NCI-H1694 treated with DMSO at 0.1 percent for 48 hours (cell line): ENCODE data around the gene PEPD.
A peak's percentile ranks its signal among the peaks of the same experiment; 100 is the strongest.

Experiments used
- DNase-seq: peaks from one replicate; lab custom pipeline; 2025; lab: John Stamatoyannopoulos, UW

Gene PEPD

DNA sequence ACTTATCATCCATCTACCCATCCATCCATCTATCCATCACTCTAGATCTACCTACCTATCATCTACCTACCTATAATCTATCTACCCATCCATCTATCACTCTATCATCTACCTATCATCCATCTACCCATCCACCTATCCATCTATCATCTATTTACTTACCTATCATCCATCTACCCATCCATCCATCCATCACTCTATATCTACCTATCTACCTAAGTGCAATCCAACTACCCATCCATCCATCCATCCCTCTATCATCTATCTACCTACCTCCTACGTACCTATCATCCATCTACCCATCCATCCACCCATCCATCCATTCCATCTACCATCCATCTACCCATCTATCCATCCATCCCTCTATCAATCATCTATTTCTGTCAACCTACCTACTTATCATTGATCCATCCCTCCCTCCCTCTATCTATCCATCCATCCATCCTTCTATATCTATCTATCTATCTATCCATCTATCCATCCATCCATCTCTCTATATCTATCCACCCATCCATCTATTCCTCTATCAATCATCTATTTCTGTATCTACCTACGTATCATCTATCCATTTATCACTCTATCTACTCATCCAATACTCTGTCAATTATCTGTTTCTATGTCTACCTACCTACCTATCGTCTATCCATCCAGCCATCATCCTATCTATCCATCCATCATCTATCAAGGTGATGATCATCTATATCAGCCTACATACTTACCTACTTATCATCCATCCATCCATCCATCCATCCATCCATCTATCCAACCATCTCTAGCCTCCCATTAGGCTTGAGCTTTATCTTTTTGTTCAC is 99.0 kb downstream of the PEPD start:
- DNase-seq: no peak

DNA sequence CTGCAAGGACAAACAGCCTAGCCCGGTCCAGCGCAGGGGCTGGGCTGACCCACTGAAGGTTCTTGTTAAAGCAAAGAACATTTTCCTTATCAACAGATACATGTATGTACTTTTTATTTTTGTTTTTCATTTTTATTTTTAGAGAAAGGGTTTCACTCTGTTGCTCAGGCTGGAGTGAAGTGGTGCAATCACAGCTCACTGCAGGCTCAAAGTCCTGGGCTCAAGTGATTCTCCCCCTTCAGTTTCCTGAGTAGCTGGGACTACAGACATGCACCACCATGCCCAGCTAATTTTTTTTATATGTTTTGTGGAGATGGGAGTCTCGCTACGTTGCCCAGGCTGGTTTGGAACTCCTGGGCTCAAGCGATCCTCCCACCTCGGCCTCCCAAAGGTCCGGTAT is 100.2 kb downstream of the PEPD start:
- no peak for DNase-seq

DNA sequence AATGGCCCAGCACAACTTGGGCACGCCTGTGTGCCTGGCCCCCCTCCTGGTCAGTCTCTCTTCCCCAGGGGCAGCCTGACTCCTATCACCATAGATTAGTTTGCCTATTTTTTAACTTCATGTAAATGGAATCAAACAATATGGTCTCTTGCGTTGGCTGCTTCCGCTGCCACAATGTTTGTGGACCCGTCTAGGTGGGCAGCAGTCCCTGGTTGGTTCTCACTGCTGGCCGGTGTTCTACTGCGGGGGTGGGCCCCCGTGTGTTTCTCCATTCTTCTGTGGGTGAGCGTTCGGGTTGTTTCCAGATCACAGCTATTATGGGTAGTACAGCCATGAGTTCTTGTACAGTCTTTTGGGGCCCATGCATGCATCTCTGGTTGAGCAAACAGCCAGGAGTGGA is 100.8 kb downstream of the PEPD start:
- no peak for DNase-seq

DNA sequence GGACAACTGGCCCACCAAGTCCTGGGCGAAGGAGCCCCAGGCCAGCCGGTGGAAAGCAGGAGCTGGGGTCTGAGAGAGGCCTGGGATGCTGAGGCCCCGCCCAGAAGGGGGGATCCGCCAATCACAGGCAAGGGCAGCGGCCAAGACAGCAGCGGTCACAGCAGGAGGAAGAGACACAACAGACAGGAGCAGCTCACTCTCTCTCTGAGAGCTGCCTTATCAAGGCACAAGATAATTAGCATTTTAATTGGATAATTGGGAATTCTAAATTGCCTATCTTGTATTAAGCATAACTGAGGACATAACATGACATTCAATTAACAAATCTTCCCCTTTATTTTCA is 101.8 kb downstream of the PEPD start:
- DNase-seq: no peak

- DNase-seq: no peak
Observed at GRCh38 chr19:33418871-33419787, 102.5 kb downstream of the PEPD start.

DNA sequence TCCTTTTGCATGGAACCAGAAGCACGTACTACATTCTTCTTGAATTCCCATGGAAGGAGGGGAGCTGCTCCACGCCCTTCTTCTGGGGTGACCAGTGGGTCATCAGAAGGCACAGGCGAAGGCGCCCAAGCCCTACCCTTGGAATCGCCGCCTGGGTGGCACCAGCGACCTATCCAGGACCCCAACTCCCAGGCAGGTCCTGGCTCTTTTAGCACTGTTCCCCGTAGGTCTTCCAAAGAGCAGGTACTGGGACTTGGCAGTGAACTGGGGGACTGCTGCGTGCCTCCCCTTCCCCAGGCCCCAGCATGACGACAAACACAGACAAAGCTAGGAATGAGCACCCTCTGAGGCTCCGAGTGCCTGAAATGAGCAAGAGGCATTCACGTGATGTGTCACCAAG is 103.1 kb downstream of the PEPD start:
- DNase-seq: no peak

- no peak for DNase-seq
Observed at GRCh38 chr19:33417751-33418150, 103.8 kb downstream of the PEPD start.

DNA sequence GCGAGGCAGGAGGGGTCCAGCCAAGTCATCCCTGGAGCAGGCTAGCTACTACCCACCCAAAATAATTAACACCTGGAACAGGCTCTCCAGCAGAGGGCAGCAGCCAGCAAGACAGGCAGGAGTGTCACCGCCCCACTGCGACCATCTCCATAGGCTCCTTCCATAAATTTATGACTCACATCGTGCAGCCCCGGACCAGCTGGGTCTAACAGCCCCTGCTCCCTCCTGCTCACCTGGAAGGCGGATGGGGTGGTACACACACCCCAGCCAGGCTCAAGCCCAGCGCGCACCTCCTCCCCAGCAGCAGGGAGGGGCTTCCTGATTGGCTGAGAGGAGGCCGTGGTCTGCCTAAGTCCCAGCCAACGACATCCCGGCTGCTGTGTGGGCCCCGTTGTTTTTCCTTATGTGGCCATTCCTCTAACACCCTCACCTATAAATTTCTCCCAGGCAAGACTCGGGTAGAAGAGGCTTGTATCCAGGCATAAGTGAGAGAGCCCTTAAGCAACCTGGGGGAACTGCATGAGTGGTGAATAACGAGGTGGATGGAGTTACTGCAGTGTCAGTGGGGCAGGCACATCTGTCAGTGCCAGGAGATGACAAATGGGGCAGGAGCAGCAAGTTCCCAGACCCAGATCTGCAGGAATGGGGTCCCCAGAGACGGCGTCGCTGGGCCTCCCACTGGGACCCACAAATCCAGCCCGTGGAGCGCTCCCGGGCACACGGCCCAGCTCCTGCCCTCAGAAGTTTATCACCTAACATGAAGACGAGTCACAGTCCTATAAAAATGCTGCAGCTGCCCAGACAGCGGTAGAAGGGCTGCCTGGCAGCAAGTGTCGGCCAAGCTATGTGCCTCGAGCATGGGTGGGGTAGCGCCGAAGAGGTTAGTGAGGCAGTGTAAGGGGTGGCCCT is 105.0 kb downstream of the PEPD start:
- peak; percentile 86 for DNase-seq

GRCh38 chr19:33414667-33415605 is 106.7 kb downstream of the PEPD start:
- DNase-seq: no peak

- no peak for DNase-seq
Observed at GRCh38 chr19:33413868-33414666, 107.5 kb downstream of the PEPD start.

GRCh38 chr19:33413426-33413725 is 108.2 kb downstream of the PEPD start:
- DNase-seq: no peak

DNA sequence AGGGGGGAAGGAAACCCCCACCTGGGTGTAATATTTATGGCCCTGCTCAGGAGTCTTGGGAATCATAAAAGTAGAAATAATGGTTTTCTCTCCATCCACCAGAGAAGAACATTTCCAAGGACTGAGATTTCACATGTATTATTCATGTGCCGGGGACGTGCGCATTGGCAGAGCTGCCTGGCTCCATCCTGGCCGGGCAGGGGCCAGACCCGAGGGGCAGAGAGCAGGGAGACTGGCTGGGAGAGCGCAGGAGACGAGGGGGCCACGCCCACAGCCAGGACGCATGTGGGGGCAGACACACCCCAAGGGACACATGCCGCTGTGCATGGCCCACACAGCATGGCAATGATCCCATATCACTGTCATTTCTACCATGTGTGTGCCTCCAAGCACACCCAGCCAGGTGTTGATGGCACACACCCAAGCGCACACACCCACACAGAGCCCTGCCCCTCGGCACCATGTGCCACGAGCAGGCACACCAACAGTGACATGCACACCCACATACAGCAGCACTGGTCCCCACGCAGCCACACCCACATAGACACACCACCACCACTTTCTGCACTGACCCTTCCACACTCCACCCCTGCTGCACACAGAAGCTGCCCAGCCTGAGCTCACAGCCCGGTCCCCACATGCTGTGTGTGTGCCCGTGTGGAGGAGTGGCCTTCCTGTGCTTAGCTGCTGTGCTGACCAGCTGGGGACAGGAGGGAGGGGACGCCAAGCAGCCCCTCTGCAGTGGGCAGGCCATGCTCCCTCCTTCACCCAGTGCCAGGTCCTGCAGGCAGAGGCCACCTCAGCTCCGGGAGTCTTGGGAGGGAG is 108.8 kb downstream of the PEPD start:
- no peak for DNase-seq

DNA sequence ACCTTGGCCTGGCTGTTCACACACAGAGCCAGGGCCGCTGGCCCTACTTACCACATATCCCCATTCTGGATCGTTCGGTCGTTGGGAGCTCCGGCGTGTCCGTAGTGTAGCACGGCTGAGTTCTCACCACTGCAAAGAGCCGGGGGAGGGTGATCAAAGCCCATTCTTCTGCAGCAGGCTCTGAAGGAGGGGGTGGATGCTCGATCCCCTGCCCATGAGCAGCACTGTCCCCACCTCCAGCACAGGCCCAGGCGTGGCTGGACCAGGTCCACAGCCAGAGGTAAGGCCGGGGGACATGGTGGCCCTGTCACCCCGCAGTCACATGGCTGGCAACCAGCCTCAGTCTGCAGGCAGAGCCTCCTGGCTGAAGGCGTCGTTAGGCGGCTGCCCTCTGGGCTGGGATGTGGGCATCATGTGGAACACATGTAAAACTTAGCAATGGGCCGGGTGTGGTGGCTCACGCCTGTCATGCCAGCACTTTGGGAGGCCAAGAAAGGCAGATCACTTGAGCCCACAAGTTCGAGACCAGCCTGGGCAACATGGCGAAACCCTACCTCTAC is 109.9 kb downstream of the PEPD start:
- DNase-seq: no peak

- DNase-seq: no peak
Observed at GRCh38 chr19:33410915-33411401, 110.6 kb downstream of the PEPD start.

GRCh38 chr19:33409906-33410685 is 111.5 kb downstream of the PEPD start:
- DNase-seq: no peak

DNA sequence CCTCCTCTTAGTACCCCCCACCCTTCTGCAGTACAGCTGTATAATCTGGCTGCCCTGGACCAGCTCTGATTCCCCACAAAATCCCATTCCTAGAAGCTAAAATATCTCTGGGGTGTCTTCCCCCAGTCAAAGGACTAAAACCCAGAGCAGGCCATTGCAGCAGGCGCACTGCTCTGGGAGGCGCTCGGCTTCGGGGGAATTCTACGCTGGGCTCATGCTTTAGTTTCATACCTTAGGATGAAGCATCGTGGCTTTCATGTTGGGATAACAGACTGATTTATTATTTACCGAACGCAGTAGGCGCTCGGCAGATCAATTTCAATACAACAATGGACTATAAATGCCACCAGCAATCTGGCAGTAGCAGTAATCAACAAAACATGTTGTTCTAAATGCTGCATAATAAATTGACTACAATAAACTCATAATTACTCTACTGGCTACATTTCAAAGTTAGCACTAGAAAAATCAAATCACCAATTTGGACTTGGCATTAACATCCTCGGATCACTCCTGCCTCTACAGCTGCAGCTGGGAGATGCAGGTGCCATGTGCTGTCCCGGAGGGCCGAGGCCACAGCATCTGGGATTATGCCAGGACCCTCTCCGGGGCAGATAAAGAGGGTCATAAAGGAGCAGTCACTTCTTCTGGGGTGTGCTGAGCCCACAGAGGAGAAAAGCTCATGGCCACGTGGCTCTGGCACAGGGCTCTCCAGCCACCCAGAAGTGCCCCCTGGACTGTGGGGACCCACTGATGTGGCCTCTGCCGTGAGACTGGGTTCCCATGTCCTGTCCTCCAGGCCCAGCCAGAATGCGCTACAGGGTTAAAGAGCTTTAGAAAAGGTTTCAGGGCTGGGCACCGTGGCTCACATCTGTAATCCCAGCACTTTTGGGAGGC is 112.8 kb downstream of the PEPD start:
- DNase-seq: no peak

DNA sequence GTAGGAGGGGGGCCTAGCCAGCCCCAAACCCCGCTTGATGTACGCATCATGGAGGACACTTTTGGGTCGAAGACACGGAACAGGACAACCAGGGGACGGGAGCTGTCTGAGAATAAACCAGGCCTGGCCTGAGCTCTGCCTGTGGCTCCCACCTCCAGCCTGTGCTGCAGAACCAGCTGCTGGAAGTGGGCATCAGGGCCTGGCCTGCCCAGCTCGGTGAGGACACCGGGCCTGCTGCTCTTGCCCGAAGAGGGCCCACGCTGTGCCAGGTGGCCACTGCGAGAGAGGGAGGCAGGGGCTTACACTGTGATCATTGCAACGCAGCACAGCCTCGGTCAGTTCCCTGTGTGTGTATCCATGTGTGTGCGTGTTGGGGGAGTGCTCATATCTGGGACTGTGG is 113.5 kb downstream of the PEPD start:
- no peak for DNase-seq
